ENCODE results near the gene LEPROT. TPM values are rescaled to one million over a fixed set of nuclear protein-coding genes. Genes with fewer than 3 reads are reported as not detected.

LEPROT gene
- total and polyA plus RNA-seq, 2 experiments from 2014 or later: 66.9 to 171 TPM

DNA sequence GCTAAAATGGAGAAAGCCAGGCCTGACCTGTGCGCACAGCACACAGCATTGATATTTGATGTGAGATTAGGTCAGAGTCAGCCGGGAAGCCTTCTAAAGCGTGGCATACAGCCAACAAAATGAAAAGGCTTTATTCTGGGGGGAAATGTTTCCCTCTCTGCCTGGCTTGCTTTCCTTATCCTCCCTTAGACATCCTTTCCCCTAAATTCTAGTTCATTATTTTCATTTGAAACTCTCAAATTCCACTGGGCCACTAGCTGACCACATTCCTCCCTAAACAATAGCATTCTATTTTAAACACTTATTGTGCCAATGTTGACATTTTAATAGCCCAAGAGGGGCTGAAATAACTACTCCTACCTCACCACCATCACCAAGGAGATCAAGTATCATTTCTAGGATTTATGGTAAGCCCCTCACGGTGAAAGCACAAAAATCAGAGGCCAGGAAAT, 49.4 kb downstream of the LEPROT start:
- no peak for DNase-seq
- Histone ChIP-seq H3K36me3 (ENCODE audit: low read depth) (no peaks in the 10 kb centered on the region), H3K27ac (no peak overlapping the region), H3K4me3 (no peak overlapping the region), H3K4me1 (ENCODE audit: insufficient read depth) (0 out of 2 replicates have a peak, but pooled peaks cover 5% of the 10 kb centered on the region), H3K4me2 (ENCODE audit: unreplicated experiment) (no peak overlapping the region), H3K9me2 (ENCODE audit: insufficient read depth) (no peaks in the 10 kb centered on the region), H3K9me3 (ENCODE audit: low read depth) (no peaks in the 10 kb centered on the region), H3K9ac (no peak overlapping the region), H2AFZ (no peak overlapping the region), H4K20me1 (ENCODE audit: insufficient read depth) (no peaks in the 10 kb centered on the region), H3F3A (ENCODE audit: insufficient read depth) (no peaks in the 10 kb centered on the region), H3K27me3 (replicated peaks; ENCODE audit: insufficient read depth) (no peaks in the 10 kb centered on the region), H3K79me2 (ENCODE audit: insufficient read depth) (no peaks in the 10 kb centered on the region)
- TF ChIP-seq EZH2phosphoT487 (IDR thresholded peaks at IDR 0.05; ENCODE audit: insufficient read depth, low read depth): no peak
- no peak for TF ChIP-seq EZH2 (IDR thresholded peaks at IDR 0.05; ENCODE audit: insufficient read depth, poor library complexity, severe bottlenecking)
- 83 to 91% methylated on average over 4 of the region's 4 CpGs for WGBS, 2 experiments (ENCODE audit: low coverage in 1 of 2, low lambda C conversion rate in 2 of 2, missing lambda C conversion rate in 2 of 2)
- in situ Hi-C loops (cut with MboI): no loop called here

- Histone ChIP-seq H3K9ac (no peak overlapping the region), H3K9me2 (ENCODE audit: insufficient read depth) (no peaks in the 10 kb centered on the region), H3K27me3 (replicated peaks; ENCODE audit: insufficient read depth) (no peaks in the 10 kb centered on the region), H3K4me2 (ENCODE audit: unreplicated experiment) (no peak overlapping the region), H3K4me3 (no peak overlapping the region), H2AFZ (no peak overlapping the region), H3F3A (ENCODE audit: insufficient read depth) (no peaks in the 10 kb centered on the region), H3K36me3 (ENCODE audit: low read depth) (no peaks in the 10 kb centered on the region), H3K27ac (no peak overlapping the region), H3K9me3 (ENCODE audit: low read depth) (no peaks in the 10 kb centered on the region), H3K79me2 (ENCODE audit: insufficient read depth) (no peaks in the 10 kb centered on the region), H3K4me1 (ENCODE audit: insufficient read depth) (0 out of 2 replicates have a peak, but pooled peaks cover 5% of the 10 kb centered on the region), H4K20me1 (ENCODE audit: insufficient read depth) (no peaks in the 10 kb centered on the region)
- DNase-seq: peak; percentile 36
- in situ Hi-C loops (cut with MboI): no loop called here
- 36 to 44% methylated on average over 1 of the region's 1 CpG for WGBS, 2 experiments (ENCODE audit: low coverage in 1 of 2, low lambda C conversion rate in 2 of 2, missing lambda C conversion rate in 2 of 2)
- TF ChIP-seq EZH2 (IDR thresholded peaks at IDR 0.05; ENCODE audit: insufficient read depth, poor library complexity, severe bottlenecking) (no peak), EZH2phosphoT487 (IDR thresholded peaks at IDR 0.05; ENCODE audit: insufficient read depth, low read depth) (no peak)
Observed at GRCh38 chr1:65470766-65471165, 50.3 kb downstream of the LEPROT start.

- no peaks in the 10 kb centered on the region for H3K36me3 ChIP-seq (ENCODE audit: low read depth)
- H3K27ac ChIP-seq: no peak overlapping the region
- H3K4me3 ChIP-seq: no peak overlapping the region
- H3K9me2 ChIP-seq (ENCODE audit: insufficient read depth): no peaks in the 10 kb centered on the region
- H3K9me3 ChIP-seq (ENCODE audit: low read depth): no peaks in the 10 kb centered on the region
- no peaks in the 10 kb centered on the region for H3K27me3 ChIP-seq (replicated peaks; ENCODE audit: insufficient read depth)
- no peaks in the 10 kb centered on the region for H4K20me1 ChIP-seq (ENCODE audit: insufficient read depth)
- H3K79me2 ChIP-seq (ENCODE audit: insufficient read depth): no peaks in the 10 kb centered on the region
- no peak overlapping the region for H2AFZ ChIP-seq
- no peak for DNase-seq
- no peaks in the 10 kb centered on the region for H3F3A ChIP-seq (ENCODE audit: insufficient read depth)
- H3K4me2 ChIP-seq (ENCODE audit: unreplicated experiment): no peak overlapping the region
- no peak for TF ChIP-seq EZH2 (IDR thresholded peaks at IDR 0.05; ENCODE audit: insufficient read depth, poor library complexity, severe bottlenecking)
- no peak for TF ChIP-seq EZH2phosphoT487 (IDR thresholded peaks at IDR 0.05; ENCODE audit: insufficient read depth, low read depth)
- in situ Hi-C loops (cut with MboI): no loop called here
- 12 to 13% methylated on average over 2 of the region's 2 CpGs for WGBS, 2 experiments (ENCODE audit: low coverage in 1 of 2, low lambda C conversion rate in 2 of 2, missing lambda C conversion rate in 2 of 2)
- no peak overlapping the region for H3K9ac ChIP-seq
- 0 out of 2 replicates have a peak, but pooled peaks cover 5% of the 10 kb centered on the region for H3K4me1 ChIP-seq (ENCODE audit: insufficient read depth)
Observed at GRCh38 chr1:65471213-65471833, 50.9 kb downstream of the LEPROT start.

- Histone ChIP-seq H3K4me3 (no peak overlapping the region), H3K9me3 (ENCODE audit: low read depth) (no peaks in the 10 kb centered on the region), H4K20me1 (ENCODE audit: insufficient read depth) (no peaks in the 10 kb centered on the region), H3K9me2 (ENCODE audit: insufficient read depth) (no peaks in the 10 kb centered on the region), H3K4me2 (ENCODE audit: unreplicated experiment) (no peak overlapping the region), H3F3A (ENCODE audit: insufficient read depth) (no peaks in the 10 kb centered on the region), H3K36me3 (ENCODE audit: low read depth) (no peaks in the 10 kb centered on the region), H3K4me1 (ENCODE audit: insufficient read depth) (0 out of 2 replicates have a peak, but pooled peaks cover 5% of the 10 kb centered on the region), H3K79me2 (ENCODE audit: insufficient read depth) (no peaks in the 10 kb centered on the region), H2AFZ (no peak overlapping the region), H3K27me3 (replicated peaks; ENCODE audit: insufficient read depth) (no peaks in the 10 kb centered on the region), H3K27ac (no peak overlapping the region), H3K9ac (no peak overlapping the region)
- DNase-seq: peak; percentile 29
- WGBS, 2 experiments (ENCODE audit: low coverage in 1 of 2, low lambda C conversion rate in 2 of 2, missing lambda C conversion rate in 2 of 2): 18 to 19% methylated on average over 4 of the region's 4 CpGs
- in situ Hi-C loops (cut with MboI): no loop called here
- TF ChIP-seq EZH2 (IDR thresholded peaks at IDR 0.05; ENCODE audit: insufficient read depth, poor library complexity, severe bottlenecking) (no peak), EZH2phosphoT487 (IDR thresholded peaks at IDR 0.05; ENCODE audit: insufficient read depth, low read depth) (no peak)
Observed at GRCh38 chr1:65471861-65472332, 51.4 kb downstream of the LEPROT start.

Data from GM23248 (cell line).